Cardiac septum (tissue), 1 donor: Measurements from ENCODE around the gene ZBBX. TPM values are rescaled to one million over a fixed set of nuclear protein-coding genes. Genes with fewer than 3 reads are reported as not detected.

Experiments used
- total RNA-seq: library from RNA; stranded (reverse); fragmentation: NEBNext Ultra II Directional; extraction: Animal tissue kit (Norgen Biotek cat#: 25700); gene quantifications from one replicate; pipeline ENCODE4 v1.2.1, GENCODE V29; 2021
- donor health status: DM: no; HTN: no; CAD: no.

The ZBBX gene
- total RNA-seq, 1 donor from 2014 or later, result 0.78 TPM

Other genes starting within 250 kb of the ZBBX start
- 0.46 TPM for gene SERPINI2, start 93.7 kb upstream of the ZBBX start, total RNA-seq